Stomach (tissue), 9 donors: Measurements from ENCODE around the gene PDZRN3. TPM values are rescaled to one million over a fixed set of nuclear protein-coding genes. Genes with fewer than 3 reads are reported as not detected.

ENCODE experiments used
- DNase-seq, 2 donors: peaks; one replicate each; pipeline versions ENCODE4 v3.0.0 to v3.0.0-alpha.2; 2013 to 2019
- H3K27ac ChIP-seq, 5 donors: fragments of 200-600 bp in 4 of 5; sonication (generic) in 4 of 5; one replicate each; pipeline ENCODE4 v1.5.1; 2013 to 2019; ENCODE audit warnings: mild to moderate bottlenecking in 1 of 5, moderate library complexity in 1 of 5
- H3K27me3 ChIP-seq, 3 donors: fragments of 200-600 bp; sonication (generic); one replicate each; pipeline ENCODE4 v1.5.1; 2017 to 2019; ENCODE audit warnings: mixed run types in 1 of 3
- H3K36me3 ChIP-seq, 4 donors: fragments of 200-600 bp; sonication (generic); 1 replicate in 3 of 4; 2 replicates in 1 of 4; pipeline ENCODE4 v1.5.1; 2016 to 2019
- H3K4me1 ChIP-seq, 4 donors: fragments of 200-600 bp; sonication (generic); one replicate each; pipeline ENCODE4 v1.5.1; 2016 to 2019
- H3K4me3 ChIP-seq, 4 donors: fragments of 200-600 bp; sonication (generic) in 3 of 4; one replicate each; pipeline ENCODE4 v1.5.1; 2016 to 2019; ENCODE audit warnings: mild to moderate bottlenecking in 1 of 4
- H3K9me3 ChIP-seq, 4 donors: fragments of 200-600 bp; sonication (generic); one replicate each; pipeline ENCODE4 v1.5.1; 2016 to 2019
- EP300 ChIP-seq: sonication (generic); formaldehyde crosslinking; IDR thresholded peaks from one replicate; pipeline ENCODE4 v1.6.1; 2017; ENCODE audit warnings: antibody characterized with exemption
- POLR2A ChIP-seq, 4 donors: fragments of 450-650 bp; IDR thresholded peaks; one replicate each; pipeline ENCODE4 v1.6.1; 2016; ENCODE audit warnings: antibody characterized with exemption in 4 of 4, control low read depth in 2 of 4, mild to moderate bottlenecking in 1 of 4, moderate library complexity in 1 of 4
- POLR2AphosphoS5 ChIP-seq, 3 donors: sonication (generic); formaldehyde crosslinking; IDR thresholded peaks; one replicate each; pipeline ENCODE4 v1.6.1; 2016; ENCODE audit warnings: antibody characterized with exemption in 3 of 3
- WGBS, 5 donors: extraction: QIAGEN DNeasy Blood & Tissue Kit in 3 of 5; methylation state at CpG; one replicate each; pipeline versions ENCODE4 v1.1.5 to v1.1.7; 2013 to 2018; 5-methylcytosine and 5-hydroxymethylcytosine counted together
- intact Hi-C: fragments of 100-400 bp; cut with DNase I; formaldehyde crosslinking; loops from one replicate; pipeline ENCODE4 v1.15.1; 2023; ENCODE audit warnings: low total_unique reads
- polyA plus RNA-seq, 3 donors: library from polyadenylated mRNA; stranded (reverse); fragments of 200-250 nt; gene quantifications; one replicate each; pipeline ENCODE4 v1.2.3, GENCODE V29; 2013
- total RNA-seq, 5 donors: library from RNA; depleted of rRNA; stranded (reverse); fragments of >200 nt; gene quantifications; one replicate each; pipeline versions ENCODE4 v1.1.0 to v1.2.3, GENCODE V29; 2014 to 2016
- TF ChIP-seq, protein P1 (sequence below), 7 experiments: fragments of 450-650 bp in 4 of 7; fragments of 200-600 bp in 3 of 7; sonication (generic) in 3 of 7; IDR thresholded peaks; one replicate each; pipeline ENCODE4 v1.5.1; 2016 to 2019; ENCODE audit warnings: antibody characterized with exemption in 7 of 7, control low read depth in 2 of 7, mild to moderate bottlenecking in 1 of 7
- donor health status: healthy with polysubstance abuse.
- donor health status: Bipolar disorder and iron deficiency.
- donor health status: healthy.

Gene PDZRN3
- total and polyA plus RNA-seq, 8 donors, result 21.9 to 174 (median 63.0) TPM

DNA sequence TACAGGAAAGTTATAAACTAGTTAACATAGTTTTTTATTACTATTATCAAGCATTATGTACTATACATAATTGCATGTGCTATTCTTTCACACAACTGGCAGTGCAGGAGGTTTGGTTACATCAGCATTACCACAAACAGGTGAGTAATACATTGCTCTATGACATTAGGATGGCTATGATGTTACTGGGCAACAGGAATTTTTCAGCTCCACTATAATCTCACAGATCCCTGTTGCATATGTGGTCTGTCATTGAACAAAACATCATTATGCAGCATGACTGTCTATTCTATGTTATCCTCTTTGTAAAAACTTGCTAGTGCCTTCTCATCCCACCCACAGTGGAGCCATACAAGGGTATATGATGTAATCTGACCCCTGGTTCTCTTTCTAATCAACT is 36.5 kb upstream of the PDZRN3 start:
- DNase-seq, result no peak
- Histone ChIP-seq H3K27ac (no peak overlapping the region), H3K36me3 (no peaks in the 10 kb centered on the region), H3K27me3 (no peaks in the 10 kb centered on the region), H3K4me1 (no peaks in the 10 kb centered on the region), H3K4me3 (no peak overlapping the region), H3K9me3 (no peaks in the 10 kb centered on the region)
- intact Hi-C loops, result no loop called here
- TF ChIP-seq, protein P1, sequence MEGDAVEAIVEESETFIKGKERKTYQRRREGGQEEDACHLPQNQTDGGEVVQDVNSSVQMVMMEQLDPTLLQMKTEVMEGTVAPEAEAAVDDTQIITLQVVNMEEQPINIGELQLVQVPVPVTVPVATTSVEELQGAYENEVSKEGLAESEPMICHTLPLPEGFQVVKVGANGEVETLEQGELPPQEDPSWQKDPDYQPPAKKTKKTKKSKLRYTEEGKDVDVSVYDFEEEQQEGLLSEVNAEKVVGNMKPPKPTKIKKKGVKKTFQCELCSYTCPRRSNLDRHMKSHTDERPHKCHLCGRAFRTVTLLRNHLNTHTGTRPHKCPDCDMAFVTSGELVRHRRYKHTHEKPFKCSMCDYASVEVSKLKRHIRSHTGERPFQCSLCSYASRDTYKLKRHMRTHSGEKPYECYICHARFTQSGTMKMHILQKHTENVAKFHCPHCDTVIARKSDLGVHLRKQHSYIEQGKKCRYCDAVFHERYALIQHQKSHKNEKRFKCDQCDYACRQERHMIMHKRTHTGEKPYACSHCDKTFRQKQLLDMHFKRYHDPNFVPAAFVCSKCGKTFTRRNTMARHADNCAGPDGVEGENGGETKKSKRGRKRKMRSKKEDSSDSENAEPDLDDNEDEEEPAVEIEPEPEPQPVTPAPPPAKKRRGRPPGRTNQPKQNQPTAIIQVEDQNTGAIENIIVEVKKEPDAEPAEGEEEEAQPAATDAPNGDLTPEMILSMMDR (IDR thresholded peaks at IDR 0.05), result no peak
- TF ChIP-seq POLR2AphosphoS5 (IDR thresholded peaks at IDR 0.05) (no peak), POLR2A (IDR thresholded peaks at IDR 0.05) (no peak), EP300 (no peak)

DNA sequence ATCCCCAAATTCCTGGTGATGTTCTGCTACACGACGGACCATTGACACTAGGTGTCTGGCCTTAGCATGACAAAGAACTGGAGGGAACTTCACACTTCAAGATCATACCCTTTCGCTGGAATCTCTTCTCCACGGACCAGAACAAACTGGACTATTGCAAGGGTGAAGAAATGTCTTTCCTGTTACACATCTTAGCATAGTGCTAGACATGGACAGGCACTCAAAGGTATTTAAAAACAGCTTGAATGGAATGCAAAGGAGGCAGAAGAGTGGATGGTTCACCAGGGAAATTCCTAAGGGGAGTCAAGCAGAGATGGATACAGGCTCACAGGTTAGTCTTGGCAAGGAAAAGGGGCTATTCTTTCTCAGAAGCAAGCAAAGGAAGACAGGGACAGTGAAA is 33.5 kb upstream of the PDZRN3 start:
- DNase-seq, result no peak
- Histone ChIP-seq H3K27me3 (no peaks in the 10 kb centered on the region), H3K4me3 (no peak overlapping the region), H3K36me3 (no peaks in the 10 kb centered on the region), H3K27ac (no peak overlapping the region), H3K9me3 (no peaks in the 10 kb centered on the region), H3K4me1 (peaks cover 0 to 4% (median 0%) of the 10 kb centered on the region in 4 donors)
- TF ChIP-seq POLR2AphosphoS5 (IDR thresholded peaks at IDR 0.05), result no peak
- no peak for TF ChIP-seq POLR2A (IDR thresholded peaks at IDR 0.05)
- no peak for TF ChIP-seq EP300
- TF ChIP-seq, protein P1 (IDR thresholded peaks at IDR 0.05), result no peak
- 71 to 85% (median 75%) methylated on average over 4 of the region's 4 CpGs for WGBS, 5 donors
- intact Hi-C loops, result no loop called here

DNA sequence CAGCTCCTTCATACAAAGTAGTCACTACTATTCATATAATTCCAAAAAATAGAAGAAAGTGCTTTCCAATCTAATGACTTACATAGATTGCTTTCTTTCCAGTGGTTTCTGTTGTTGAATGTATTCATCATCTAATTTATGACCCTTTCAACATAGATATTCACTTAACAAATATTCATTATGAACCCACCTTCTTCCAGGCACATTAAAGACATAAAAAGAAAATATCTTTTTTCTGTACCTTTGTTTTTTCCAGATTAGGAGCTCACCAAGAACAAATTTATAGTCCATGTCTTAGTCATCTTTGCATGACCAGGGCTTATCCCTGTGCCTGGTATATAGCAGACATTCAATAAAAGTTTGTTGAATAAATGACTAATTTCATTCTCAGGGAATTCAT is 32.4 kb upstream of the PDZRN3 start:
- TF ChIP-seq POLR2AphosphoS5 (IDR thresholded peaks at IDR 0.05) (no peak), POLR2A (IDR thresholded peaks at IDR 0.05) (no peak), EP300 (no peak)
- TF ChIP-seq, protein P1 (IDR thresholded peaks at IDR 0.05), result no peak
- Histone ChIP-seq H3K27me3 (no peaks in the 10 kb centered on the region), H3K4me1 (peaks cover 0 to 4% (median 0%) of the 10 kb centered on the region in 4 donors), H3K9me3 (no peaks in the 10 kb centered on the region), H3K36me3 (no peaks in the 10 kb centered on the region), H3K4me3 (no peak overlapping the region), H3K27ac (no peak overlapping the region)
- DNase-seq, result no peak
- intact Hi-C loops, result no loop called here

DNA sequence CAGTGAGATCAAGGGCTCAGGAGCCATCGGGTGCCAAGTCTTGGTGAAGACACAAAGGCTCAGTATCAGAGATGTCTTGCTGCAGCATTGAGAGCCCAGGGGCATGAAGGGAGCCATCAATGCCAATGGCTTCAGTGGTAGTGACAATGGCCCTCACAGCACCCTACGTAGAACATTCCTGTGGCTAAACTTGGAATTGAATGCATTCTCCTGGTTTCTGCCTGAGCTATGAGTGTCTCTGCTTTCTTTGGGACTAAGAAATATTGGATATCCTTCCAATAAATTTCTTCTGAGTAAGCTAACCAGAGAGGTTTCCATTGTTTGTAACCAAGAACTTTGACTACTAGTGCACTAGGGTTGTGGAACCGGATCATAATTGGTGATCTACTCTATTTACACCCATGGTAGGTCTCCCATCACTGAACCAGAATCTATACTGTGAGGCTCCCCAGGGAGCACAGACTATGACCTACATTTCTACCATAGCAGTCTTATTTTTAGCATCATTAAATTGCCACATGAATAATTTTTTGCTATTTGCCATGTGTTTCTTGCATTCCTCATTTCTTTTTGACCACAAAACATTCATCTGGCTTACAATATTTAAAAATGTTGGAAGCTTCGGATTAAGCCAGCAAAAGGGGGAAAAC is 31.6 kb upstream of the PDZRN3 start:
- TF ChIP-seq POLR2A (IDR thresholded peaks at IDR 0.05) (no peak), POLR2AphosphoS5 (IDR thresholded peaks at IDR 0.05) (no peak), EP300 (no peak)
- TF ChIP-seq, protein P1 (IDR thresholded peaks at IDR 0.05), result no peak
- peaks cover 0 to 4% (median 0%) of the 10 kb centered on the region in 4 donors for H3K4me1 ChIP-seq
- H3K36me3 ChIP-seq, result no peaks in the 10 kb centered on the region
- H3K27me3 ChIP-seq, result no peaks in the 10 kb centered on the region
- intact Hi-C loops, result no loop called here
- no peak overlapping the region for H3K27ac ChIP-seq
- no peak overlapping the region for H3K4me3 ChIP-seq
- no peaks in the 10 kb centered on the region for H3K9me3 ChIP-seq
- no peak for DNase-seq
- 83 to 95% (median 87%) methylated on average over 4 of the region's 4 CpGs for WGBS, 5 donors
